Heart left ventricle (tissue), 16 donors: ENCODE measurements around the gene FOXM1. TPM values are rescaled to one million over a fixed set of nuclear protein-coding genes. Genes with fewer than 3 reads are reported as not detected.

Experiments used
- ATAC-seq, 4 donors: fragments of 200-7000 bp; cut with Tn5 transposase; one replicate each; pipeline ENCODE4 v1.9.1; 2020 to 2022; ENCODE audit warnings: moderate library complexity in 4 of 4, mild to moderate bottlenecking in 3 of 4, moderate number of reproducible peaks in 1 of 4
- DNase-seq, 5 donors: peaks; one replicate each; pipeline ENCODE4 v3.0.0-alpha.2; 2020
- H3K27ac ChIP-seq, 12 donors: fragments of 200-600 bp; sonication (generic) in 4 of 12; one replicate each; pipeline versions ENCODE4 v1.5.0 to v1.8.0; 2016 to 2022; ENCODE audit warnings: mild to moderate bottlenecking in 2 of 12
- H3K27me3 ChIP-seq, 9 donors: fragments of 200-600 bp; sonication (generic) in 2 of 9; one replicate each; pipeline versions ENCODE4 v1.5.1 to v1.8.0; 2016 to 2022; ENCODE audit warnings: mild to moderate bottlenecking in 3 of 9
- H3K36me3 ChIP-seq, 9 donors: fragments of 200-600 bp; sonication (generic) in 2 of 9; one replicate each; pipeline versions ENCODE4 v1.5.0 to v1.8.0; 2018 to 2022; ENCODE audit warnings: mild to moderate bottlenecking in 2 of 9
- H3K4me1 ChIP-seq, 12 donors: fragments of 200-600 bp; sonication (generic) in 4 of 12; one replicate each; pipeline versions ENCODE4 v1.5.0 to v1.8.0; 2016 to 2022; ENCODE audit warnings: mild to moderate bottlenecking in 3 of 12
- H3K4me3 ChIP-seq, 12 donors: fragments of 200-600 bp; sonication (generic) in 4 of 12; one replicate each; pipeline versions ENCODE4 v1.5.0 to v1.8.0; 2017 to 2022; ENCODE audit warnings: mild to moderate bottlenecking in 9 of 12, moderate library complexity in 4 of 12
- H3K9me3 ChIP-seq, 12 donors: fragments of 200-600 bp; sonication (generic) in 4 of 12; one replicate each; pipeline versions ENCODE4 v1.5.0 to v1.8.0; 2016 to 2022; ENCODE audit warnings: mild to moderate bottlenecking in 1 of 12
- POLR2A ChIP-seq, 2 donors: fragments of 450-650 bp; IDR thresholded peaks; one replicate each; pipeline ENCODE4 v1.6.1; 2017; ENCODE audit warnings: antibody characterized with exemption in 2 of 2, mild to moderate bottlenecking in 2 of 2, moderate library complexity in 2 of 2
- WGBS, 4 donors: extraction: QIAGEN DNeasy Blood & Tissue Kit in 2 of 4; methylation state at CpG; one replicate each; pipeline versions ENCODE4 v1.1.5 to v1.1.7; 2013 to 2018; 5-methylcytosine and 5-hydroxymethylcytosine counted together
- intact Hi-C, 10 donors: fragments of 100-400 bp; cut with DNase I; formaldehyde crosslinking; loops; one replicate each; pipeline versions ENCODE4 v1.11.1 to v1.14.2; 2022
- polyA plus RNA-seq, 2 donors: library from polyadenylated mRNA; stranded (reverse); fragments of 200-250 nt; gene quantifications; one replicate each; pipeline ENCODE4 v1.2.3, GENCODE V29; 2013
- total RNA-seq, 9 donors: library from RNA; depleted of rRNA in 2 of 9; stranded (reverse); fragments of >200 nt in 2 of 9; fragmentation: NEBNext Ultra II Directional in 3 of 9; extraction: Animal tissue kit (Norgen Biotek cat#: 25700) in 3 of 9; gene quantifications; one replicate each; pipeline versions ENCODE4 v1.1.0 to v1.2.4, GENCODE V29; 2016 to 2023
- TF ChIP-seq, protein P1 (sequence below), 12 donors: fragments of 200-600 bp; sonication (generic) in 4 of 12; IDR thresholded peaks; one replicate each; pipeline versions ENCODE4 v1.5.0 to v1.8.0; 2018 to 2022; ENCODE audit warnings: antibody characterized with exemption in 12 of 12, mild to moderate bottlenecking in 5 of 12
- donor health status: ischemic (EF 13 %, LVEDD 7.1; RV severe dilation, severe dysfunction).
- donor health status: healthy with polysubstance abuse.
- donor health status: DM: no; HTN: yes; CAD: no.
- donor health status: DM: no; HTN: no; CAD: no.
- donor health status: ischemic (EF 25% LVEDD 6.9; RV normal size, moderate dysfunction).
- donor health status: ischemic (EF 25% LVEDD 5.7; RV mildly dilated, moderate dysfunction).
- donor health status: healthy.
- donor health status: DM: yes; HTN: yes; CAD: no.
- donor health status: ischemic (EF 35%, LVEDD 5.7; RV mildly dilated, moderate dysfunction).
- donor health status: nonischemic (EF 11% LVEDD 7.7; RV severe dilation, severe dysfunction).
- donor health status: DM: yes; HTN: yes; CAD: no.
- donor health status: PGD.
- donor health status: ischemic (EF 29% LVEDD 5.4; RV normal size, mild dysfunction).
- donor health status: nonischemic (EF 23%, LVEDD 6.1; RV moderate dilation, normal function).

The FOXM1 gene
- total and polyA plus RNA-seq, 11 donors, result 0.08 to 13.5 (median 0.38) TPM

DNA sequence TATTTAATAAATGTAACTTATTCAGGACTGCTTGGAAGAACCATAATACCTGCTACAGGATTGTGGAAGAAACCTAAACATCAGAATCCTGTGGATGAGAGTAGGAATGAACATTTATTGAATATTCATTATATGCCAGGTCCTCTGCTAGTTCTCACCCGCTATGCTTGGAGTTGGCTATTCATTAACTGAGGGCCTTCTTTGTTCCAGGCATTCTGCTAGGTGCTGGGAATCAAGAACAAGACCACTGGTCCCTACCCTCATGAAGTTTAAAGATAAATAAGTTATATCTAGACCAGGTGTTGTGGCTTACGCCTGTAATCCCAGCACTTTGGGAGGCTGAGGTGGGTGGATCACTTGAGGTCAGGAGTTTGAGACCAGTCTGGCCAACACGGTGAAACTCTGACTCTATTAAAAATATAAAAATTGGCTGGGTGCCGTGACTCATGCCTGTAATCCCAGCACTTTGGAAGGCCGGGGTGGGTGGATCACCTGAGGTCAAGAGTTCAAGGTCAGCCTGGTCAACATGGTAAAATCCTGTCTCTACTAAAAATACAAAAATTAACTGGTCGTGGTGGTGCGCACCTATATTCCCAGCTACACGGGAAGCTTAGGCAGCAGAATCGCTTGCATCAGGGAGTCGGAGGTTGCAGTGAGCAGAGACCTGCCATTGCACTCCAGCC, 9.9 kb upstream of the FOXM1 start:
- H3K4me3 ChIP-seq, result no peak overlapping the region
- H3K9me3 ChIP-seq, result no peaks in the 10 kb centered on the region
- no peaks in the 10 kb centered on the region for H3K27me3 ChIP-seq
- DNase-seq (no peak), ATAC-seq (no peak)
- peaks cover 0 to 24% (median 0%) of the 10 kb centered on the region in 9 donors for H3K36me3 ChIP-seq
- no peak for TF ChIP-seq POLR2A (IDR thresholded peaks at IDR 0.05)
- intact Hi-C loops, result loop anchor here in 9 of 10 donors (2.0 to 10.0 kb wide), 7 partner anchors 55 to 150 kb away; partner anchors contain the start of gene TEAD4 (in 1 of the 9)
- 93 to 95% (median 94%) methylated on average over 10 of the region's 10 CpGs for WGBS, 4 donors
- peaks cover 0 to 13% (median 5%) of the 10 kb centered on the region in 12 donors for H3K4me1 ChIP-seq
- H3K27ac ChIP-seq, result no peak overlapping the region

DNA sequence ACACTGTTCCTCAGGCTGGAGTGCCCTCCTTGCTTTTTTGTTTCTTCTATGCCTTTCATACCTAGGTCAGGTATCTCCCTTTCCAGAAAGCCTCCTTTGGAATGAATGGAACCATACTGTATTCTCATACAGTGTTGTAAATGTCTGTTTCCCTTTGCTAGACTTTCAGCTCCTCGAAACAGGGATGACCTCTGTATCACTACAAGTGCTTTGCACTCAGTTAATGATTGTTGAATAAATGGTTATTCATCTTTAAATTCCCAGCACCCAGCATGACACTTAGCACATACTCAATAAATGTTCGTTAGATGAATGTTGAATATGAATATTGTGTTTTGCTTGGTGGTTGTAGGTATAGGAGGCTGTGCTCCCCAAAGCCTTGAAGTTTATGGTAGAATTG, 7.8 kb upstream of the FOXM1 start:
- Histone ChIP-seq H3K4me3 (no peak overlapping the region), H3K27ac (no peak overlapping the region), H3K4me1 (peaks cover 0 to 2% (median 0%) of the 10 kb centered on the region in 12 donors), H3K36me3 (peaks cover 0 to 24% (median 0%) of the 10 kb centered on the region in 9 donors), H3K27me3 (no peaks in the 10 kb centered on the region), H3K9me3 (no peaks in the 10 kb centered on the region)
- DNase-seq, result no peak
- ATAC-seq, result no peak
- TF ChIP-seq POLR2A (IDR thresholded peaks at IDR 0.05), result no peak
- TF ChIP-seq, protein P1, sequence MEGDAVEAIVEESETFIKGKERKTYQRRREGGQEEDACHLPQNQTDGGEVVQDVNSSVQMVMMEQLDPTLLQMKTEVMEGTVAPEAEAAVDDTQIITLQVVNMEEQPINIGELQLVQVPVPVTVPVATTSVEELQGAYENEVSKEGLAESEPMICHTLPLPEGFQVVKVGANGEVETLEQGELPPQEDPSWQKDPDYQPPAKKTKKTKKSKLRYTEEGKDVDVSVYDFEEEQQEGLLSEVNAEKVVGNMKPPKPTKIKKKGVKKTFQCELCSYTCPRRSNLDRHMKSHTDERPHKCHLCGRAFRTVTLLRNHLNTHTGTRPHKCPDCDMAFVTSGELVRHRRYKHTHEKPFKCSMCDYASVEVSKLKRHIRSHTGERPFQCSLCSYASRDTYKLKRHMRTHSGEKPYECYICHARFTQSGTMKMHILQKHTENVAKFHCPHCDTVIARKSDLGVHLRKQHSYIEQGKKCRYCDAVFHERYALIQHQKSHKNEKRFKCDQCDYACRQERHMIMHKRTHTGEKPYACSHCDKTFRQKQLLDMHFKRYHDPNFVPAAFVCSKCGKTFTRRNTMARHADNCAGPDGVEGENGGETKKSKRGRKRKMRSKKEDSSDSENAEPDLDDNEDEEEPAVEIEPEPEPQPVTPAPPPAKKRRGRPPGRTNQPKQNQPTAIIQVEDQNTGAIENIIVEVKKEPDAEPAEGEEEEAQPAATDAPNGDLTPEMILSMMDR (IDR thresholded peaks at IDR 0.05), result no peak
- intact Hi-C loops, result loop anchor here (1.0 to 10.0 kb wide), 9 partner anchors 57 to 152 kb away; partner anchors contain the start of gene TEAD4 (in 1 of the 10)
- 77 to 89% (median 83%) methylated on average over 2 of the region's 2 CpGs for WGBS, 4 donors

DNA sequence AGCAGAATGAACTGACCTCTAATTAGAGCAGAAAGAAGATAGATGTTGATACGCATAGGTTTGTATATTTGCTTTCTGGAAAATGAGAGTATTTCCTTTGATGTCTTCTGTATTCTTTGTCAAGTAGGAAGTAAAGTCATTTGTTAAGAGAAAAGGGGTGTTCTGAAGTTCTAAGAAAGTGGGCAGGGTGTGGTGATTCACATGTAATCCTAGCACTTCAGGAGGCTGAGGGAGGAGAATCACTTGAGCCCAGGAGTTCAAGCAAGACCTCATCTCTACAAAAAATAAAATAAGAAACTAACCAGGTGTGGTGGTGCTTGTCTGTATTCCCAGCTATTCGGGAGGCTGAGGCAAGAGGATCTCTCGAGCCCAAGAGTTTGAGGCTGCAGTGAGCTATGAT, 2.9 kb upstream of the FOXM1 start:
- peaks cover 0 to 33% (median 16%) of the 10 kb centered on the region in 12 donors for H3K4me1 ChIP-seq
- intact Hi-C loops, result loop anchor here in 4 of 10 donors (10.0 kb wide), 2 partner anchors 65 to 155 kb away; no protein-coding TSS in a partner anchor
- H3K27ac ChIP-seq, result no peak overlapping the region
- H3K9me3 ChIP-seq, result no peaks in the 10 kb centered on the region
- TF ChIP-seq, protein P1 (IDR thresholded peaks at IDR 0.05), result no peak
- no peak for TF ChIP-seq POLR2A (IDR thresholded peaks at IDR 0.05)
- H3K4me3 ChIP-seq, result no peak overlapping the region
- no peaks in the 10 kb centered on the region for H3K27me3 ChIP-seq
- DNase-seq, result no peak
- WGBS, 4 donors, result 97 to 100% (median 97%) methylated on average over 3 of the region's 3 CpGs
- no peak for ATAC-seq
- peaks cover 0 to 9% (median 0%) of the 10 kb centered on the region in 9 donors for H3K36me3 ChIP-seq

DNA sequence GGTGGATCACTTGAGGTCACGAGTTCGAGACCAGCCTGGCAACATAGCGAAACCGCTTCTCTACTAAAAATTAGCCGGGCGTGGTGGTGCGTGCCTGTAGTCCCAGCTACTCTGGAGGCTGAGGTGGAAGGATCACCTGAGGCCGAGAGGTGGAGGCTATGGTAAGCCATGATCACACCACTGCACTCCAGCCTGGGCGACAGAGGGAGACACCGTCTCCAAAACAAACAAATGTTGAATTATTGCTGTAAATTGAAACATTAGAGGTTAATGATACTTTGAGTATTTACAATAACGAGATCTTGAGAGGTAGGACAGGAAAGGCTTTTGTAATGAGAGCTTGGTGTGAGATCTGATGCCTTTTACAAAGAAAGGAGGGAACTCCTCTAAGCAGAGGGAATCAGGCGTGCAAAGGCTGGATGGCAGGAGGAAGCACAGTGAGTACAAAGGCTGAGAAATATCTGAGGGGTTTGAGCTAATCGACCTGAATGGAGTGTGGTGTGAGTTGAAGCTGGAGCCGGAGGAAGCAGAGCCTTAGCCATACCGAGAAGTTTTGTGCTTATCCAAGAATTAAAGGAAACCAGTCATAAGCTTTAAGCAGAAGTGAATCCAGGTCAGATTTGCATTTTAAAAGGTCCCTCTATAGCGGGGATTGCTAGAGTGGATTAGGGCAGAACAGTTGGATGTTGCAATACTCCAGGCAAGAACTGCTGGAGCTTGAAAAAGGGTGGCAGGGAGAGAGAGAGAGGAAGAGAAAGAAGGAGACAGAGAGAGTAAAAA, 1.2 kb upstream of the FOXM1 start:
- WGBS, 4 donors, result 68 to 72% (median 70%) methylated on average over 16 of the region's 16 CpGs
- peak in 1 of 4 donors; percentile 5 for ATAC-seq
- DNase-seq, result no peak
- no peaks in the 10 kb centered on the region for H3K9me3 ChIP-seq
- peak overlapping the region in 8 of 12 donors; percentile 58 to 93 (median 87) for H3K27ac ChIP-seq
- peak overlapping the region in 11 of 12 donors; percentile 72 to 99 (median 87) for H3K4me3 ChIP-seq
- peaks cover 0 to 33% (median 16%) of the 10 kb centered on the region in 12 donors for H3K4me1 ChIP-seq
- peaks cover 0 to 9% (median 0%) of the 10 kb centered on the region in 9 donors for H3K36me3 ChIP-seq
- no peak for TF ChIP-seq POLR2A (IDR thresholded peaks at IDR 0.05)
- TF ChIP-seq, protein P1 (IDR thresholded peaks at IDR 0.05), result no peak
- intact Hi-C loops, result no loop called here
- no peaks in the 10 kb centered on the region for H3K27me3 ChIP-seq
